GM12874 (cell line): ENCODE data around the gene KRT12.

Experiments used
- CTCF ChIP-seq: IDR thresholded peaks from 2 replicates; pipeline ENCODE4 v1.5.1; 2011; ENCODE audit warnings: low read depth, mild to moderate bottlenecking, control low read depth, low read length, moderate library complexity; ENCODE audit not compliant: insufficient read depth

The KRT12 gene

GRCh38 chr17:40900809-40901356, 33.9 kb upstream of the KRT12 start:
- no peak for TF ChIP-seq CTCF

DNA sequence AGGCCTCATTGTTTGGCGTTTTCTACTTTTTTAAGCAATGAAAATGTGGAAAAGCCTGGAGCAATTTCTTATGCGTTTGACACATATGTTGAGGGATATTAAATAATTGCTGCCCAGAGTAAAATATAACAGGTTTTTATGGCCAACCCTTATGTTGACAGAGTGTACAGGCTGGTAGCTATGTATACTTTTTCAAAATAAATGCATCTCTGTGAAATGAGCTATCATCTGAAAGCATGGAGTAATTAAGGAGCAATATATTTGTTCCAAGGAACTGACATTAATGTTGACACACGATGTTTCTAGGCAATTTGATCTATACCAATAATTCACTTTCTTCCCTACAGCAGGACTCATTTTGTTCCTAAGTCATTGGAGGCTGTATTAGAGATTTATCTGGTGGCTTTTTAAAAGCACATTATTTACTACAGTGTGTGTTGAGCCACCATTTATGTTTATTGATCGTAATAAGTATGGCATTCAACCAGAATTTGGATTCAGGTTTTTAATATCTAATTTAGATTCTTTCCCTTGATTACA, 30.0 kb upstream of the KRT12 start:
- TF ChIP-seq CTCF = no peak

GRCh38 chr17:40895106-40895730, 28.2 kb upstream of the KRT12 start:
- TF ChIP-seq CTCF = no peak

GRCh38 chr17:40888196-40888720, 21.2 kb upstream of the KRT12 start:
- no peak for TF ChIP-seq CTCF

GRCh38 chr17:40886090-40886489, 19.1 kb upstream of the KRT12 start:
- TF ChIP-seq CTCF = no peak

GRCh38 chr17:40884708-40885512, 17.9 kb upstream of the KRT12 start, which contains the start of gene KRT20:
KRT20 (minus strand) TSS chr17:40885242; CDS start chr17:40885185, 57 bp downstream.
- no peak for TF ChIP-seq CTCF
